Measurements from ENCODE around the gene CCDC116.

- TF ChIP-seq CTCF (conservative IDR thresholded peaks at IDR 0.05; ENCODE audit: low read depth in 2 of 2): no peak
- TF ChIP-seq POLR2AphosphoS5 (IDR thresholded peaks at IDR 0.05; ENCODE audit: low read depth): no peak
- TF ChIP-seq EZH2phosphoT487 (IDR thresholded peaks at IDR 0.05; ENCODE audit: unreplicated experiment): no peak
- TF ChIP-seq EZH2 (IDR thresholded peaks at IDR 0.05; ENCODE audit: low read depth, unreplicated experiment): no peak
- TF ChIP-seq CREB1 (CRISPR knock-in tag; IDR thresholded peaks at IDR 0.05; ENCODE audit: low read depth): no peak
- TF ChIP-seq, protein P1, sequence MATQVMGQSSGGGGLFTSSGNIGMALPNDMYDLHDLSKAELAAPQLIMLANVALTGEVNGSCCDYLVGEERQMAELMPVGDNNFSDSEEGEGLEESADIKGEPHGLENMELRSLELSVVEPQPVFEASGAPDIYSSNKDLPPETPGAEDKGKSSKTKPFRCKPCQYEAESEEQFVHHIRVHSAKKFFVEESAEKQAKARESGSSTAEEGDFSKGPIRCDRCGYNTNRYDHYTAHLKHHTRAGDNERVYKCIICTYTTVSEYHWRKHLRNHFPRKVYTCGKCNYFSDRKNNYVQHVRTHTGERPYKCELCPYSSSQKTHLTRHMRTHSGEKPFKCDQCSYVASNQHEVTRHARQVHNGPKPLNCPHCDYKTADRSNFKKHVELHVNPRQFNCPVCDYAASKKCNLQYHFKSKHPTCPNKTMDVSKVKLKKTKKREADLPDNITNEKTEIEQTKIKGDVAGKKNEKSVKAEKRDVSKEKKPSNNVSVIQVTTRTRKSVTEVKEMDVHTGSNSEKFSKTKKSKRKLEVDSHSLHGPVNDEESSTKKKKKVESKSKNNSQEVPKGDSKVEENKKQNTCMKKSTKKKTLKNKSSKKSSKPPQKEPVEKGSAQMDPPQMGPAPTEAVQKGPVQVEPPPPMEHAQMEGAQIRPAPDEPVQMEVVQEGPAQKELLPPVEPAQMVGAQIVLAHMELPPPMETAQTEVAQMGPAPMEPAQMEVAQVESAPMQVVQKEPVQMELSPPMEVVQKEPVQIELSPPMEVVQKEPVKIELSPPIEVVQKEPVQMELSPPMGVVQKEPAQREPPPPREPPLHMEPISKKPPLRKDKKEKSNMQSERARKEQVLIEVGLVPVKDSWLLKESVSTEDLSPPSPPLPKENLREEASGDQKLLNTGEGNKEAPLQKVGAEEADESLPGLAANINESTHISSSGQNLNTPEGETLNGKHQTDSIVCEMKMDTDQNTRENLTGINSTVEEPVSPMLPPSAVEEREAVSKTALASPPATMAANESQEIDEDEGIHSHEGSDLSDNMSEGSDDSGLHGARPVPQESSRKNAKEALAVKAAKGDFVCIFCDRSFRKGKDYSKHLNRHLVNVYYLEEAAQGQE (IDR thresholded peaks at IDR 0.05; ENCODE audit: unreplicated experiment): no peak
- no peak for TF ChIP-seq ZNF462 (CRISPR knock-in tag; IDR thresholded peaks at IDR 0.05)
- TF ChIP-seq JUNB (IDR thresholded peaks at IDR 0.05; ENCODE audit: unreplicated experiment): no peak
- TF ChIP-seq ZNF331 (CRISPR knock-in tag; IDR thresholded peaks at IDR 0.05; ENCODE audit: low read depth): no peak
- no peak for TF ChIP-seq ETS1 (IDR thresholded peaks at IDR 0.05)
- TF ChIP-seq NANOG (IDR thresholded peaks at IDR 0.05; ENCODE audit: borderline replicate concordance): no peak
- no peak for TF ChIP-seq STAT1 (IDR thresholded peaks at IDR 0.05; ENCODE audit: unreplicated experiment)
- no peak for TF ChIP-seq ZNF114 (CRISPR knock-in tag; IDR thresholded peaks at IDR 0.05)
Observed at GRCh38 chr22:21624880-21625791, 7.4 kb upstream of the CCDC116 start.

All from GM23338 (cell line).